Measurements from ENCODE around the gene KLHL5.
"Not testable (repeated sequence)": the region's sequence is repeated elsewhere in the genome, so short reads cannot be mapped to it uniquely, and the experiment has no call there.

DNA sequence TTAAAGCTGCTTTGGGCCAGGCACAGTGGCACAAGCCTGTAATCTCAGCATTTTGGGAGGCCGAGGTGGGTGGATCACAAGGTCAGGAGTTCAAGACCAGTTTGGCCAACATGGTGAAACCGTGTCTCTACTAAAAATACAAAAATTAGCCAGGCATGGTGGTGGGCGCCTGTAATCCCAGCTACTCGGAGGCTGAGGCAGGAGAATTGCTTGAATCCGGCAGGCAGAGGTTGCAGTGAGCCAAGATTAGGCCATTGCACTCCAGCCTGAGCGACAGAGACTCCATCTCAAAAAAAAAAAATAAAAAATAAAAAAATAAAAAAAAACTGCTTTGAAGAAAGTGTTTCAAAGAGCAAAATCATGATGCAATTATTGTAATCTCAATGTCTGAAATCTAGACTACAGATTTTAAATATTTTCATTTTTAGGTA lies 30.4 kb upstream of the KLHL5 start:
- TF ChIP-seq POLR2AphosphoS5 (IDR thresholded peaks at IDR 0.05; ENCODE audit: low read depth, low read length); CTCF (IDR thresholded peaks at IDR 0.05): not testable (repeated sequence)

Measured in Panc1 (cell line).